ENCODE measurements around the gene COQ4.

DNA sequence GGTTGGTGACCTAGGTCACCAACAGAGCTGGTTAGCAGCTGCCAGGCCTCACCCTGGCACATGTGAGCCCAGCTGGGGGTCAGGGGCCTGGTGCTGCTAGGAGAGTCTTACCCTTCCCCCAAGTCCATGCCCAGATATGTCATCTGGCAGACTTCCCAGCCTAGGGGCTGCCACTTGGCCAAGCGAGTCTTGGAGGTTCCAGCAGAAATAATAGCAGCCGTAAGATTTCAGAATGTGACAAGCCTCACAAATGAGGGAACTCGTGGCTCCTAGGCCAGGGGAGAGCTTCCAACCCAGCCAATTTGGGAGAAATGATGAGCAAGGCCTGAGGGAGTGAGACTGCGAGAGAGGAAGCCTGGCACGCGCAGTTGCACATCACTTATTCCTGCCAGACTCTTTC, 59.6 kb downstream of the COQ4 start:
- TF ChIP-seq, protein P1, sequence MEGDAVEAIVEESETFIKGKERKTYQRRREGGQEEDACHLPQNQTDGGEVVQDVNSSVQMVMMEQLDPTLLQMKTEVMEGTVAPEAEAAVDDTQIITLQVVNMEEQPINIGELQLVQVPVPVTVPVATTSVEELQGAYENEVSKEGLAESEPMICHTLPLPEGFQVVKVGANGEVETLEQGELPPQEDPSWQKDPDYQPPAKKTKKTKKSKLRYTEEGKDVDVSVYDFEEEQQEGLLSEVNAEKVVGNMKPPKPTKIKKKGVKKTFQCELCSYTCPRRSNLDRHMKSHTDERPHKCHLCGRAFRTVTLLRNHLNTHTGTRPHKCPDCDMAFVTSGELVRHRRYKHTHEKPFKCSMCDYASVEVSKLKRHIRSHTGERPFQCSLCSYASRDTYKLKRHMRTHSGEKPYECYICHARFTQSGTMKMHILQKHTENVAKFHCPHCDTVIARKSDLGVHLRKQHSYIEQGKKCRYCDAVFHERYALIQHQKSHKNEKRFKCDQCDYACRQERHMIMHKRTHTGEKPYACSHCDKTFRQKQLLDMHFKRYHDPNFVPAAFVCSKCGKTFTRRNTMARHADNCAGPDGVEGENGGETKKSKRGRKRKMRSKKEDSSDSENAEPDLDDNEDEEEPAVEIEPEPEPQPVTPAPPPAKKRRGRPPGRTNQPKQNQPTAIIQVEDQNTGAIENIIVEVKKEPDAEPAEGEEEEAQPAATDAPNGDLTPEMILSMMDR (conservative IDR thresholded peaks at IDR 0.05; ENCODE audit: low read length) = no peak
- no peak for TF ChIP-seq EZH2phosphoT487 (IDR thresholded peaks at IDR 0.05; ENCODE audit: borderline replicate concordance)

Data from Loucy (cell line).